ENCODE measurements around the gene EPC2.

EPC2 gene

DNA sequence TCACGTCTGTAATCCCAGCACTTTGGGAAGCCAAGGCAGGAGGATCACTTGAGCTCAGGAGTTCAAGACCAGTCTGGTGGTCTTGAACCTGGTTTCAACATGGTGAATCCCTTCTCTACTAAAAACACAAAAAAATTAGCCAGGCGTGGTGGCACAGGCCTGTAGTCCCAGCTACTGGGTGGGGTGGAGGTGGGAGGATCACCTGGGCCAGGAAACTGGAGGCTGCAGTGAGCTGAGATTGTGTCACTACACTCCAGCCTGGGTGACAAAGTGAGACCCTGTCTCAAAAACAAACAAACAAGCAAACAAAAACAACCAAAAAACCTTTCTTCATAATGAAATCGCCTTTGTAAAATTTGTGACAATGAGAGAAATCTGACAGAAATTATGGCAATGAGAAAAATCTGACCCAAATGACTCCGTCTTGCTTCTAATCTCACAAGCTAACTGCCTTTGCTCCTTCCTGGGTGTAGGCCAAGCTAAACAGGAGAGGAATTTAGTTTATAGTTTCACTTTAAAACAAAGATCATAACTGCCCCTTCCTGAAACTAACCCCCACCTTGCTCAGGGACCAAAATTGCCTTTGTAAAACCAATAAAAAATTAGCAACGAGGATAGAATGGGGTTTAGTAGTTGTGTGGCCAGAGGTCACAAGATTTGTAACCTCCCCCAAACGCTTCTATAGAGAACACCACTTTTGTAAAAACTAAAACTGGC, 169.8 kb downstream of the EPC2 start:
- TF ChIP-seq, protein P1, sequence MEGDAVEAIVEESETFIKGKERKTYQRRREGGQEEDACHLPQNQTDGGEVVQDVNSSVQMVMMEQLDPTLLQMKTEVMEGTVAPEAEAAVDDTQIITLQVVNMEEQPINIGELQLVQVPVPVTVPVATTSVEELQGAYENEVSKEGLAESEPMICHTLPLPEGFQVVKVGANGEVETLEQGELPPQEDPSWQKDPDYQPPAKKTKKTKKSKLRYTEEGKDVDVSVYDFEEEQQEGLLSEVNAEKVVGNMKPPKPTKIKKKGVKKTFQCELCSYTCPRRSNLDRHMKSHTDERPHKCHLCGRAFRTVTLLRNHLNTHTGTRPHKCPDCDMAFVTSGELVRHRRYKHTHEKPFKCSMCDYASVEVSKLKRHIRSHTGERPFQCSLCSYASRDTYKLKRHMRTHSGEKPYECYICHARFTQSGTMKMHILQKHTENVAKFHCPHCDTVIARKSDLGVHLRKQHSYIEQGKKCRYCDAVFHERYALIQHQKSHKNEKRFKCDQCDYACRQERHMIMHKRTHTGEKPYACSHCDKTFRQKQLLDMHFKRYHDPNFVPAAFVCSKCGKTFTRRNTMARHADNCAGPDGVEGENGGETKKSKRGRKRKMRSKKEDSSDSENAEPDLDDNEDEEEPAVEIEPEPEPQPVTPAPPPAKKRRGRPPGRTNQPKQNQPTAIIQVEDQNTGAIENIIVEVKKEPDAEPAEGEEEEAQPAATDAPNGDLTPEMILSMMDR (IDR thresholded peaks at IDR 0.05; ENCODE audit: low read depth, low read length) = no peak
- H3K4me3 ChIP-seq (ENCODE audit: low read depth, low read length) = peak overlapping the region; percentile 9; the same call in 1 of the 2 replicates

DNA sequence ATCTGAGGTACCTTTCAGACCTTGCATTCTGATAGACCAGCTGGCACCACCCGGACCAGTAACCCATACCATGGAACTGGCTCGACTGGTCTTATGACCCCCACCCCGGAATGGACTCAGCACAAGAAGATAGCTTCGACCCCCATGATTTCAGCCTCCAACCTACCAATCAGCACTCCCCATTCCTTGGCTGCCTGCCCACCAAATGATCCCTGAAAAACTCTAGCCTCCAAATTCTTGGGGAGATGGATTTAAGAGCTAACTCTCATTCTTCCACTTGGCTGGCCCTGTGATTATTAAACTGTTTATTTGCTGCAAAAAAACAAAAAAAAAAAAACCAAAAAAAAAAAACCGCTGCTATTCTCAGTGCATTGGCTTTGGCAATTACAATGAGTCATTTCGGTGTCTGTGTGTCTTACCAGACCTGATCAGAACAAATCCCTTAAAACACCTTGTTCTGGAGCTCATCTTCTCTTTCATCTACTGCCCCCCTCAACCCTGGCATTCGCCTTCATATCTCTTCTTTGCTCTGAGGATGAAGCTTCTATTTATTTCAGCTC, 170.4 kb downstream of the EPC2 start:
- H3K4me3 ChIP-seq (ENCODE audit: low read depth, low read length) = peak overlapping the region; percentile 9; the same call in 1 of the 2 replicates
- TF ChIP-seq, protein P1 (IDR thresholded peaks at IDR 0.05; ENCODE audit: low read depth, low read length) = no peak

DNA sequence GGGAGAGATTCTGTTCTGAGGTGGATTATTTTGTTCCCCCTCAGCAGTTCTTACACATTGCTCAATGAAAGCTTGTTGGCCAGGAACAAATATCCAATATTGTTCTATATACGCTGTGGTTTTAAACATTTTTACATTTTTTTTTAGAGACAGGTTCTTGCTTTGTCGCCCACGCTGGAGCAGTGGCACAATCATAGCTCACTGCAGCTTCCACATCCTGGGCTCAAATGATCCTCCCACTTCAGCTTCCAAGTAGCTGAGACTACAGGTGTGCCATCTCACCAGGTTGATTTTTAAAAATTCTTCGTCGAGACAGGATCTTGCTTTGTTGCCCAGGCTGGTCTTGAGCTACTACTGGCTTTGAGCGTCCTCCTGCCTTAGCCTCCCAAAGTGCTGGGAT, 171.6 kb downstream of the EPC2 start:
- H3K4me3 ChIP-seq (ENCODE audit: low read depth, low read length) = no peak overlapping the region
- TF ChIP-seq, protein P1 (IDR thresholded peaks at IDR 0.05; ENCODE audit: low read depth, low read length) = no peak

DNA sequence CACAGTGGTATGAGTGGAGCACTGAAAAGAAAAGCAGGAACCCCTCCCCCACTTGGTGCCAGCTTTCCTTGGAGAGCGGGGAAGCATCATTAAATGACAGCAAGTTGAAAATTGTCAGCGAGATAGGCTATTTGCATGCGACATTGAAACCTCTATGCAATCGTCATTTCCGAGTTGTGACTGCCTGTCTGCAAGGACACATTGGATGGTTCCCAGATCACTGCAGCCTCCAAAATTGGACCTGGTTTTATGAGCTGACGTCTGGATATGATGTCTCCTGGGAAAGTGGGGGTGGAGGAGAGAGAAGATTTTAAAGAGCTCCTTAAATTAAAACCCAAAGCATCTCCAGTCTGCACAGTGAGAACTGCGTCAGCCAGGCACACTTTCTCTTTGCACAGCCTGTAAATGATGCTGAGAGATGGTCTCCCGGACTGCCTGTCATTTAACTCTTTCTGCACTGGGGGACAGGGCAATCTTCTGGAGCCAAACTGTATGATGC, 172.7 kb downstream of the EPC2 start:
- no peak overlapping the region for H3K4me3 ChIP-seq (ENCODE audit: low read depth, low read length)
- TF ChIP-seq, protein P1 (IDR thresholded peaks at IDR 0.05; ENCODE audit: low read depth, low read length) = no peak

DNA sequence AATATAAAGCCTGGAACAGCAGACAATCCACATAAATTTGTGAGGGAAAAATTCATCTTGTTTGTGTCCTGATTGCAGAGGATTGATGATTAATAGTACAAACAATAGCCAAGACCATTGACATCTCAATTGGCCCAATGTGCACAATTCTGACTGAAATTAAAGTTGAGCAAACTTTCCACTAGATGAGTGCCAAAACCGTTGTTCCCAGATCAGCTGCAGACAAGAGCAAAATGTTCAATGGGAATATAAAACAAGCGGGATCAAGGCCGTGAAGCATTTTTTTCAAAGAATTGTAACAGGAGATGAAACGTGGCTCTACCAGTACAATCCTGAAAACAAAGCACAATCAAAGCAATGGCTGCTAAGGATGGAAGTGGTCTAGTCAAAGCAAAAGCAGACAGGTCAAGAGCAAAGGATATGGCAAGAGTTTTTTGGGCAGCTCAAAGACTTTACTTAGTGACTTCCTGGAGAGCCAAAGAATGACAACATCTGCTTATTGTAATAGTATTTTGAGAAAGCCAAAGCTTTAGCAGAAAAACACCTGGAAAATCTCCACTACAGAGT, 174.6 kb downstream of the EPC2 start:
- no peak overlapping the region for H3K4me3 ChIP-seq (ENCODE audit: low read depth, low read length)
- TF ChIP-seq, protein P1 (IDR thresholded peaks at IDR 0.05; ENCODE audit: low read depth, low read length) = no peak

DNA sequence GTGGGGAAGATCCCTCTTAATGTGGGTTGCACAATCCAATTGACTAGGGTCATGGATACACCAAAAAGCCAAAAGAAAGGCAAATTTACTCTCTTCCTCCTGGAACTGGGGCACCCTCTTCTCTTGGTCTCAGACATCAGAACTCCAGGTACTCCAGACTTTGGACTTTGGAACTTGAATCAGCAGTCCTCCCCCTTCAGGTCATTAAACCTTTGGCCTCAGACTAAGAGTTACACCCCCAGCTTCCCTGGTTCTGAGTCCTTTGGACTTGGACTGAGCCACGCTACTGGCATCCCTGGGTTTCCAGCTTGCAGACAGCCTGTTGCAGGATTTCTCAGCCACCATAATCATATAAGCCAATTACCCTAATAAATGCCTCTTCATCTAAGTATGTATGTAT, 179.6 kb downstream of the EPC2 start:
- no peak overlapping the region for H3K4me3 ChIP-seq (ENCODE audit: low read depth, low read length)
- TF ChIP-seq, protein P1 (IDR thresholded peaks at IDR 0.05; ENCODE audit: low read depth, low read length) = no peak

DNA sequence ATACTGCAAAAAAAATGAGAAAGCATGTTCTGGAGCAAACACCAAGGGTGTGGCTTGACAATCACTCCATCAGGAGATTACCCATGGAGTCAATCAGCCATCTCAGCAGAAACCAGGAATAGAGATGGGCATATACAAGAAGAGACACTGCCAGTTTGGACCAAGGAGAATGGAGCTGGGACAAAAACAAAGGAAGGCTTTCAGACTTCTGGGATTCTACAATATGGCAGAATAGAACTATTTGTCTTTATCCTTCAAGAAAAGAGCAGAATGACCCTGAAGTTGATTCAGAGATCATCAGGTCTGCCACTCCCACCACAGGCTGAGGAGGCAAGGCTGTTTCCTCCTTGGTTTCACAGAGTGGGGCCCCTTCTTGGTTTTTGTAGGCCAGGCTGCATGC, 182.2 kb downstream of the EPC2 start:
- TF ChIP-seq, protein P1 (IDR thresholded peaks at IDR 0.05; ENCODE audit: low read depth, low read length) = no peak
- H3K4me3 ChIP-seq (ENCODE audit: low read depth, low read length) = no peak overlapping the region

Measured in WI38 (cell line).